ENCODE data around the gene ODAD4. TPM values are rescaled to one million over a fixed set of nuclear protein-coding genes. Genes with fewer than 3 reads are reported as not detected.

ODAD4 gene
- total RNA-seq, 8 experiments from 2014 or later = 0.31 to 10.4 (median 4.6) TPM

- Histone ChIP-seq H3K27ac (no peak overlapping the region), H3K4me1 (replicated peaks in 1 of 2) (peaks cover 5 to 10% of the 10 kb centered on the region in 2 donors), H3K4me3 (no peak overlapping the region)
- ATAC-seq (replicated peaks in 6 of 8) = no peak
- WGBS, 10 experiments = 80 to 100% (median 100%) methylated on average over 1 to 3 of the region's 4 CpGs; no CpG with 5 or more reads in 5 of the 10 experiments
- in situ Hi-C loops (cut with MboI; ENCODE audit: low pct_unique_long_range_greater_than_20kb in 2 of 9, low sequenced_read_pairs in 9 of 9, unreplicated experiment in 9 of 9) = no loop called here
Observed at GRCh38 chr17:41905172-41905571, 25.2 kb upstream of the ODAD4 start.

DNA sequence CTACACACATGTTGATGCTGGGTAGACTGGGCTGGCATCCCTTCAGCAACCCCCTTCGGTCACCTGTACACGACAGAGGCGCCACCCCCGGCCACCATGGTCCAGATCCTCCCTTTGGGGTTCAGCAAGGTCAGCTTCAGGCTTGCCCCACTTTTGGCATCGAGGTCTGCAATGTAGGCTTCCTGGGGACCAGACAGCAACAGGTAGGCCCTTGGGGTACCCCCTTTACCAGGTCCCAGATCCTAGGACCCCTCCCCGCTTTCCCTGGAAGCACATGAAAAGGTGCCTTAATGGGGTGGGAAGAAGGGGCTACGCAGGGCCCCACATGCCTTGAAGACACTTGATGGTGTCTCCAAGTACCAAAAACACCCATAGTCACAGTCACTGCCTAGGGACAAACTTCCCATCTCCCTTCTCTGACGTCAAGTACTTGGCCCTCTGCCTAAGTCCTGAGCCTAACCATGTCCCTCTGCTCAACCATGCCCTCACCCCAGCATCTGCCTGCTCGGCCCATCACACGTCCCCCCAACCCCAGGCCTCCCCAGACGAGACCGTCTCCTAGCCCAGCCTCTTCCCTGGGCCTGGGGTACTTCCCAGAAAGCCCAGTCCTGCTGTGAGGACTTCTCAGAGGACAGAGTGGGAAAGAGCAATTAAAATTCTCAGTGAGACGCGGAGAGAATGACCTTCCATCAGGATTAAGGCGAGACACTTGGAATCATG lies 23.8 kb upstream of the ODAD4 start:
- 50 to 100% (median 82%) methylated on average over 2 of the region's 15 CpGs; no CpG with 5 or more reads in 7 of the 10 experiments for WGBS, 10 experiments
- no peak overlapping the region for H3K27ac ChIP-seq
- peaks cover 5 to 10% of the 10 kb centered on the region in 2 donors for H3K4me1 ChIP-seq (replicated peaks in 1 of 2)
- in situ Hi-C loops (cut with MboI; ENCODE audit: low pct_unique_long_range_greater_than_20kb in 2 of 9, low sequenced_read_pairs in 9 of 9, unreplicated experiment in 9 of 9) = no loop called here
- H3K4me3 ChIP-seq = no peak overlapping the region
- ATAC-seq (replicated peaks in 6 of 8) = peak in 1 of 8 experiments; percentile 9

- H3K27ac ChIP-seq = peak overlapping the region in 1 of 2 donors; percentile 50
- ATAC-seq (replicated peaks in 6 of 8) = peak in 3 of 8 experiments; percentile 49 to 63 (median 61)
- no peak overlapping the region for H3K4me3 ChIP-seq
- 0 to 80% (median 70%) methylated on average over 1 to 3 of the region's 8 CpGs; no CpG with 5 or more reads in 7 of the 10 experiments for WGBS, 10 experiments
- peaks cover 5 to 10% of the 10 kb centered on the region in 2 donors for H3K4me1 ChIP-seq (replicated peaks in 1 of 2)
- in situ Hi-C loops (cut with MboI; ENCODE audit: low pct_unique_long_range_greater_than_20kb in 2 of 9, low sequenced_read_pairs in 9 of 9, unreplicated experiment in 9 of 9) = no loop called here
Observed at GRCh38 chr17:41907185-41907556, 23.2 kb upstream of the ODAD4 start.

DNA sequence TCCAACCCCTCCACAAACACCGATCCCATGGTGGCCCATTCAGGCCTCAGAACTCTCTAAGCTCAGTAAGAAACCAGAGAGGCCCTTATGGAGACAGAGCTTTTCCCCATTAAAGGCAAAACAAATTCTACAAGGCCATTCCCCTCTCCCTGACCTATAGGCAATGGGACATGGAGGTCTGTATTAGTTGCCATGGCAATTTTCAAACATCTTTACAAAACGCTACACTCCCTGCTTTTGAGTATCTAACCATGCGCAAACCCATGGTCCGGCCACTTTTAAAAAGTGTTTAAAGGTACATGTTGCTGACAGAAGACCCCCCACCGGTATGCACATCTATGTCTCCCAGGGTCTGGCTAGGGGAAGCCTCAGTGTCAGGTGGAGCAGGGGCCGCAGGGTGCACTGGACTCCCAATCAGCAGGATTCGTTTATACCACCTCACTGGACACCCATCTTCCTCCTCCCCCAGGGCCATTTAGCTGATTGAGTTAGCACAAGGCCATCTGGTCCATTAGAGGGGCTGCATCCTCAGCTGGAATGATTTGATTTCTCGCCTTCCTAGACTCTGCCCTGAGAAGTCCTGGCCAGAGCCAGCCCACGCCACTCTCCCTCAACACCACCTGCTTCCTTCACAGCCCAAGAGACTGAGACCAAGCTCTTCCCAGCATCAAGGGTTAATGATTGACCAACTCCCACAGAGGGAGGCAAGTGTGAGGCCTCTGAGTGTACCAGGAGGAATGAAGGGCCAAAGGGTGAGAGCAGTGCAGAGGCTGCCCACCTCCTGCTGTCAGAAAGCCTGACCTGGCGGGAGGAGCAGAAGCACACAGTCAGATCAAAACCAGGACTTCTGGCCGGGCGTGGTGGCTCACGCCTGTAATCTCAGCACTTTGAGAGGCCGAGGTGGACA lies 22.5 kb upstream of the ODAD4 start:
- H3K27ac ChIP-seq = peak overlapping the region; percentile 37 to 50

DNA sequence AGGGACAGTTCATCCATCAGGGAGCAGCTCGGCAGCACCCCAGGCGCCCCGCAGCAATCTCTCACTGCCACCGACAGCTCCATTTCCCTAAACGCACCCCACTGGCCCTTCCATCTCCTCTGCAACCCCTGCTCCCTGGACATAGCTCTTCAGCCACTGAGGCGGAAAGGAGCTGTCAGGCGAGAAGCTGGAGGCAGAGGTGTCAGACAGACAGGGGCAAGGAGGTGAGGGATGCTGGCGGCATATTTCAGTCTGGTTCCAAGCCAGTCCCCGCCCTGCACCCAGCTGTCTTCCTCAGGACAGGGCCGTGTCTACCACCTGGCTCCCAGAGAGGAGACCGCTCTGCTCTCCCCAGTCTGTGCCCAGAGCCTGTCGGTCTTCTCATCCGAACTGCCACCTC lies 21.3 kb upstream of the ODAD4 start:
- in situ Hi-C loops (cut with MboI; ENCODE audit: low pct_unique_long_range_greater_than_20kb in 2 of 9, low sequenced_read_pairs in 9 of 9, unreplicated experiment in 9 of 9) = no loop called here
- H3K27ac ChIP-seq = no peak overlapping the region
- ATAC-seq (replicated peaks in 6 of 8) = no peak
- peaks cover 5 to 10% of the 10 kb centered on the region in 2 donors for H3K4me1 ChIP-seq (replicated peaks in 1 of 2)
- no peak overlapping the region for H3K4me3 ChIP-seq
- 64 to 100% (median 93%) methylated on average over 1 to 6 of the region's 13 CpGs; no CpG with 5 or more reads in 6 of the 10 experiments for WGBS, 10 experiments

More for the DNA sequence above, 22.5 kb upstream of the ODAD4 start:
- in situ Hi-C loops (cut with MboI; ENCODE audit: low pct_unique_long_range_greater_than_20kb in 2 of 9, low sequenced_read_pairs in 9 of 9, unreplicated experiment in 9 of 9) = no loop called here
- H3K4me3 ChIP-seq = no peak overlapping the region
- peak in 1 of 8 experiments; percentile 18 for ATAC-seq (replicated peaks in 6 of 8)
- H3K4me1 ChIP-seq (replicated peaks in 1 of 2) = peaks cover 5 to 10% of the 10 kb centered on the region in 2 donors
- WGBS, 10 experiments = 20 to 96% (median 76%) methylated on average over 1 to 7 of the region's 14 CpGs; no CpG with 5 or more reads in 2 of the 10 experiments

DNA sequence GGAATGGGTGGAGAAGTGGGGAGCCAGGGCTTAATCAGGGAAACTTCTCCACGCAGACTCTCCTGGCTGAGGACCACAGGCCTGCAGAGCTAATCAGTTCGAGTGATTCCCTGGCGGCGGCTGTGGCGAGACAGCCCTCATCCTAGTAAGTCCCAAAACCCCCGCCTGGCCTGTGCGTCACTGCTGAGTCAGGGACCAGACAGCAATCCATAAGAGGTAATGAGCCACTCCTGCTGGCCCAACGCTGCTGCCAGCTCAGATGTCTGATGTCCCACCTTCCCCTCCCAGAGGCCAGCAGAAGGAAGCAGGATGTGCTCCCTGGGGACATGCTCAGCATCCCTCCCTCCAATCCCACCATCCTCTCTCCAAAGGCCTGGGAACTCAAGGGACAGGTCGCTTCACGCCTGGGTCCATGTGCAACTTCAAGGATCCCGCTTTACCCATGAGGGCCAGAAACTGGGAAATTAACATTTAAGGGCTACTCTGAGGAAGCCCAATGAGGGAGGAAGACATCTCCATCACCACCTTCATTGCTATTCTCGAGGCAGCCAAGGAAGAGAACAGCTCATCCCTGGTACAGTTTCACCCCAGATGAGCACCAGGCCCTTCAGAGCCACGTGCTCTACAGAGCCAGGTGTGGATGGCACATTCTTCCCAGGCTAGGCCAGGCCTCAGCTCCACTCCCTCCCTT lies 19.6 kb upstream of the ODAD4 start:
- WGBS, 10 experiments = 0 to 100% (median 82%) methylated on average over 1 to 6 of the region's 13 CpGs; no CpG with 5 or more reads in 2 of the 10 experiments
- ATAC-seq (replicated peaks in 6 of 8) = peak in 7 of 8 experiments; percentile 46 to 94 (median 79)
- Histone ChIP-seq H3K27ac (no peak overlapping the region), H3K4me3 (no peak overlapping the region), H3K4me1 (replicated peaks in 1 of 2) (peaks cover 5 to 21% of the 10 kb centered on the region in 2 donors)
- in situ Hi-C loops (cut with MboI; ENCODE audit: low pct_unique_long_range_greater_than_20kb in 2 of 9, low sequenced_read_pairs in 9 of 9, unreplicated experiment in 9 of 9) = no loop called here

GRCh38 chr17:41912925-41913324 lies 17.5 kb upstream of the ODAD4 start:
- 60 to 100% (median 94%) methylated on average over 1 of the region's 1 CpG; no CpG with 5 or more reads in 6 of the 10 experiments for WGBS, 10 experiments
- ATAC-seq (replicated peaks in 6 of 8) = no peak
- H3K27ac ChIP-seq = no peak overlapping the region
- in situ Hi-C loops (cut with MboI; ENCODE audit: low pct_unique_long_range_greater_than_20kb in 2 of 9, low sequenced_read_pairs in 9 of 9, unreplicated experiment in 9 of 9) = no loop called here
- no peak overlapping the region for H3K4me3 ChIP-seq
- peaks cover 11 to 25% of the 10 kb centered on the region in 2 donors for H3K4me1 ChIP-seq (replicated peaks in 1 of 2)

- ATAC-seq (replicated peaks in 6 of 8) = no peak
- in situ Hi-C loops (cut with MboI; ENCODE audit: low pct_unique_long_range_greater_than_20kb in 2 of 9, low sequenced_read_pairs in 9 of 9, unreplicated experiment in 9 of 9) = no loop called here
- H3K27ac ChIP-seq = no peak overlapping the region
- no peak overlapping the region for H3K4me3 ChIP-seq
- 90 to 100% (median 100%) methylated on average over 1 to 4 of the region's 4 CpGs; no CpG with 5 or more reads in 7 of the 10 experiments for WGBS, 10 experiments
- peaks cover 11 to 21% of the 10 kb centered on the region in 2 donors for H3K4me1 ChIP-seq (replicated peaks in 1 of 2)
Observed at GRCh38 chr17:41913798-41914197, 16.6 kb upstream of the ODAD4 start.

- in situ Hi-C loops (cut with MboI; ENCODE audit: low pct_unique_long_range_greater_than_20kb in 2 of 9, low sequenced_read_pairs in 9 of 9, unreplicated experiment in 9 of 9) = no loop called here
- 18 to 100% (median 72%) methylated on average over 1 to 5 of the region's 6 CpGs; no CpG with 5 or more reads in 3 of the 10 experiments for WGBS, 10 experiments
- H3K4me1 ChIP-seq (replicated peaks in 1 of 2) = peaks cover 11 to 21% of the 10 kb centered on the region in 2 donors
- H3K27ac ChIP-seq = no peak overlapping the region
- no peak overlapping the region for H3K4me3 ChIP-seq
- ATAC-seq (replicated peaks in 6 of 8) = no peak
Observed at GRCh38 chr17:41914358-41914766, 16.1 kb upstream of the ODAD4 start.

- in situ Hi-C loops (cut with MboI; ENCODE audit: low pct_unique_long_range_greater_than_20kb in 2 of 9, low sequenced_read_pairs in 9 of 9, unreplicated experiment in 9 of 9) = no loop called here
- ATAC-seq (replicated peaks in 6 of 8) = no peak
- WGBS, 10 experiments = 60 to 100% (median 100%) methylated on average over 1 to 2 of the region's 5 CpGs; no CpG with 5 or more reads in 4 of the 10 experiments
- Histone ChIP-seq H3K27ac (no peak overlapping the region), H3K4me1 (replicated peaks in 1 of 2) (peaks cover 18 to 28% of the 10 kb centered on the region in 2 donors), H3K4me3 (no peak overlapping the region)
Observed at GRCh38 chr17:41915020-41915419, 15.4 kb upstream of the ODAD4 start.

GRCh38 chr17:41915566-41915965 lies 14.9 kb upstream of the ODAD4 start:
- no peak for ATAC-seq (replicated peaks in 6 of 8)
- Histone ChIP-seq H3K4me3 (no peak overlapping the region), H3K4me1 (replicated peaks in 1 of 2) (peaks cover 20 to 30% of the 10 kb centered on the region in 2 donors), H3K27ac (no peak overlapping the region)
- no CpG with 5 or more reads among the region's 2 CpGs for WGBS, 10 experiments
- in situ Hi-C loops (cut with MboI; ENCODE audit: low pct_unique_long_range_greater_than_20kb in 2 of 9, low sequenced_read_pairs in 9 of 9, unreplicated experiment in 9 of 9) = no loop called here

DNA sequence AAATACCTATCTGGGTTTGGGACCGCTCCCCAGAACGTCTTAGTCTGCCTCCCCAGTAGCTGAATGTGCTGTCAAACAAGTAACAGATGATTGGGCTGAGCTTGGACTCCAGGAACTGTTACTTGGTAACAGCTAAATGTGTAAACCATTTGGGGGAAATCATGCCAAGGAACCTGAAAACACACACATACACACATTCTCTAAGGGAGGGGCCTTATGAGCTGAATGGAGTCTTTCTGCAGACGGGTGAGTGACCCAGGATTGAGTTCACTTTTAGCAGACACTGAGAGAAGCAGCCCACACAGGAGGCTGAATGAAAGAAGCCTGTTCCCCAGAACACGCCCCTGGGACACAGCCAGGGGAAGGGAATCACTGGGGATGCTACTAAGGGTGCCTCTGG lies 13.2 kb upstream of the ODAD4 start:
- WGBS, 10 experiments = 0 to 57% (median 32%) methylated on average over 1 to 3 of the region's 4 CpGs; no CpG with 5 or more reads in 3 of the 10 experiments
- ATAC-seq (replicated peaks in 6 of 8) = no peak
- in situ Hi-C loops (cut with MboI; ENCODE audit: low pct_unique_long_range_greater_than_20kb in 2 of 9, low sequenced_read_pairs in 9 of 9, unreplicated experiment in 9 of 9) = no loop called here
- Histone ChIP-seq H3K27ac (no peak overlapping the region), H3K4me3 (peak overlapping the region; percentile 74 to 89 (median 80)), H3K4me1 (replicated peaks in 1 of 2) (peaks cover 20 to 30% of the 10 kb centered on the region in 2 donors)

All from motor neuron (in vitro differentiated cells).